DMS79 (cell line): ENCODE results near the gene DTNB.
A peak's percentile ranks its signal among the peaks of the same experiment; 100 is the strongest.
"Not testable (repeated sequence)": the region's sequence is repeated elsewhere in the genome, so short reads cannot be mapped to it uniquely, and the experiment has no call there.

Experiments used
- DNase-seq: peaks from one replicate; lab custom pipeline; 2025; lab: John Stamatoyannopoulos, UW

The DTNB gene

DNA sequence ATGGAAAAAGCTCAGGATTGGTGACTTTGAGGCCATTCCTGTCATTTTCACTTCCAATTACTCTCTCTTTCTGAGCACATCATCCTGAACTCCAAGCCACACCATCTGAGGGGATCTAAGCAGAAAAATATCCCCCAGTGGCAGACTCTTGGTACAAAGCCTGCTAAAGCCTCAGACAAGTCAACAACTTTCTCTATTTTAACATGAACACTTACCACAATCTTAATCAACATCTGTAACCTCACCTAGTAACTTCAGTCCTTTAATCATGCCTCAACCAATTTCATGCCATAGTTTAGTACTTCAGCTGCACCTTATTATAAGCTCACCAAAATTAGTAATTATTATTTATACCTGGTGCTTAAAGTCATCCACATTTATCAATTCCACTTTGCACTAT is 128.9 kb downstream of the DTNB start:
- no peak for DNase-seq

DNA sequence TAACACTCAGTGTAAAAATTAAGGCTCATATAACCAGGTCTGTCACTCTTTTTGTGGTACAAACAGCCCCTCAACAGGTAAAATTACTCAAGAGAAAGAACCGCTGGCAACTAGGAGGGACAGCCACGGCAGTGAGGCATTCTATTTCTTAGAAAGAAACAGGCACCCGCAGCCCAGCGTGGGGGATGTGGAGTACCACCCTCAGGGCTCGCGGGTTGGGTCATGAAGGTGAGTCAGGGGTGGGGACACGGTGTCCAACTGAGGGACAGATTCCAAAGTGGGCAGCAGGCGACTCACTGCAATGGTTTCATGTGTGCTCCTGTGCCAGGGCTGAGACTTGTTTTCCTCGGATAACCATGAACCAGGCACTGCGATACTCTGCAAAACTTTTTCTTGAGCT is 129.4 kb downstream of the DTNB start:
- no peak for DNase-seq

DNA sequence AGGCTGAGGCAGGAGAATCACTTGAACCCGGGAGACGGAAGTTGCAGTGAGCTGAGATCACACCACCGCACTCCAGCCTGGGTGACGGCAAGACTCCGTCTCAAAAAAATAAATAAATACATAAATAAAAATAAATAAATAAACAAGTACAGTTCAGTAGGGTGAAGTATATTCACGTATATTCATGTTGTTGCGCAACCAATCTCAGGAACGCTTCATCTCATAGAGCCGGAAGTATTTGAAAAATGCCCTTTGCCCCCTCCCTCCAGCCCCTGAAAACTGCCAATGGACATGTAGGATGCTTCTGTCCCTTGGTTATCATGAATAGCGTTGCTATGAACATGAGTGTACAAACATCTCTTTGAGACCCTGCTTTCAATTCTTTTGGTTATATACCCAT is 132.0 kb downstream of the DTNB start:
- DNase-seq, result no peak

DNA sequence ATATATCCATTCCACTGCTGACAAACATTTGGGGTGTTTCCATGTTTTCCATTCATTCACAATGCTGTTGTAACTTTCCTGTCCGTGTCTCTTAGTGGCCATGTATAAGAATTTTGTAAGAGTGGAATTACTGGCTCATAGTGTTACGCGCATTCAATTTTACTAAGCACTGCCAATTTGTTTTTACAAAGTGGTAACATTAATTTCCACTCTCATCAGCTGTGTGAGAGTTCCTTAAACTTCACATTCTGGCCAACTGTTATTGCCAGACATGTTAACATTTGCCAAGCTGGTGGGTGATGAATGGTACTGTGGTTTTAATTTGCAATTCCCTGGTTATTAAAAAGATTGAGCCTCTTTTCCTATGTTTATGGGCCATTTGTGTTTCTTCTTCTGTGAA is 134.2 kb downstream of the DTNB start:
- peak; percentile 1 for DNase-seq

DNA sequence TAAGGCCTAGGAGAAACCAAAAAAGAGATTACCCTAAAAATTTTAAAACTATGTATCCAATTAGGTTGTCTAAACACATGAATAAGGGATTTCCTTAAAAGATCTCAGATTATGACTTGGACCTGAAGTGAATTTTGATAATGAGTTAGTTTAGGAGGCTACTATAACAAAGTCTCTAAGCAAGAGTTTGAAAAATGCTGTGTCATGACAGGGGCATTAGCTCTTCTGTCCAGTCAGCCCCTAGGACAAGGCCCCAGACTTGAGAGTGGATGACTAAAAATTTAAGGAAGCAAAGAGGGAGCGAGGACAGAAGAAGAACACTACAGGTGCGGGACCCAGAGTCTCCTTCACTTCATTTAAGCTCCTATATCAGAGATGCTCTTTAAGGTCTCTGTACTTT is 135.9 kb downstream of the DTNB start:
- DNase-seq, result no peak

DNA sequence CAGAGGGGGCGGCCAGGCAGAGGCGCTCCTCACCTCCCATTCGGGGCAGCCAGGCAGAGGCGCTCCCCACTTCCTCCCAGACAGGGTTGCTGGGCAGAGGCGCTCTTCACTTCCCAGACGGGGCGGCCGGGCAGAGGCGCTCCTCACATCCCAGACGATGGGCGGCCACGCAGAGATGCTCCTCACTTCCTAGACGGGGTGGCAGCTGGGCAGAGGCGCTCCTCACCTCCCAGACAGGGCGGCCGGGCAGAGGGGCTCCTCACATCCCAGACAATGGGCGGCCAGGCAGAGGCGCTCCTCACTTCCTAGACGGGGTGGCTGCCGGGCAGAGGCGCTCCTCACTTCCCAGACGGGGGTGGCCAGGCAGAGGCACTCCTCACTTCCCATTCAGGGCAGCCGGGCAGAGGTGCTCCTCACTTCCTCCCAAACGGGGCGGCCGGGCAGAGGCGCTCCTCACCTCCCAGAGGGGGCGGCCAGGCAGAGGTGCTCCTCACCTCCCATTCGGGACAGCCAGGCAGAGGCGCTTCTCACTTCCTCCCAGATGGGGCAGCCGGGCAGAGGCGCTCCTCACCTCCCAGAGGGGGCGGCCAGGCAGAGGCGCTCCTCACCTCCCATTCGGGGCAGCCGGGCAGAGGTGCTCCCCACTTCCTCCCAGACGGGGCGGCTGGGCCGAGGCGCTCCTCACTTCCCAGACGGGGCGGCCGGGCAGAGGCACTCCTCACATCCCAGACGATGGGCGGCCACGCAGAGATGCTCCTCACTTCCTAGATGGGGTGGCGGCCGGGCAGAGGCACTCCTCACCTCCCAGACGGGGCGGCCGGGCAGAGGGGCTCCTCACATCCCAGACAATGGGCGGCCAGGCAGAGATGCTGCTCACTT is 137.7 kb downstream of the DTNB start:
- DNase-seq, result not testable (repeated sequence)

DNA sequence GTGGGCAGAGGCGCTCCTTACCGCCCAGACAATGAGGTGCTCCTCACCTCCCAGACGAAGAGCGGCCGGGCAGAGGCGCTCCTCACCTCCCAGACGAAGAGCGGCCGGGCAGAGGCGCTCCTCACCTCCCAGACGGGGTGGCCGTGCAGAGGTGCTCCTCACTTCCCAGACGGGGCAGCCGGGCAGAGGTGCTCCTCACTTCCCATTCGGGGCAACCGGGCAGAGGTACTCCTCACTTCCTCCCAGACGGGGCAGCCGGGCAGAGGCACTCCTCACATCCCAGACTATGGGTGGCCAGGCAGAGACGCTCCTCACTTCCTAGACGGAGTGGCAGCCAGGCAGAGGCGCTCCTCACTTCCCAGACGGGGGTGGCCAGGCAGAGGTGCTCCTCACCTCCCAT is 138.4 kb downstream of the DTNB start:
- DNase-seq, result not testable (repeated sequence)

DNA sequence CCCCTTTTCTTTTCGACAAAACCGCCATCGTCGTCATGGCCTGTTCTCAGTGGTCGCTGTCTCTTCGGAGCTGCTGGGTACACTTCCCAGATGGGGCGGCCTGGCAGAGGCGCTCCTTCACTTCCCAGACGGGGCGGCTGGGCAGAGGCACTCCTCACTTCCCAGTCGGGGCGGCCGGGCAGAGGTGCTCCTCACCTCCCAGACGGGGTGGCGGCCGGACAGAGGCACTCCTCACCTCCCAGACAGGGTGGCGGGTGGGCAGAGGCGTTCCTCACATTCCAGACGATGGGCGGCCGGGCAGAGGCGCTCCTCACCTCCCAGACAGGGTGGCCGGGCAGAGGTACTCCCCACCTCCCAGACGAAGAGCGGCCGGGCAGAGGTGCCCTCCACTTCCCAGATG is 138.9 kb downstream of the DTNB start:
- DNase-seq, result no peak

DNA sequence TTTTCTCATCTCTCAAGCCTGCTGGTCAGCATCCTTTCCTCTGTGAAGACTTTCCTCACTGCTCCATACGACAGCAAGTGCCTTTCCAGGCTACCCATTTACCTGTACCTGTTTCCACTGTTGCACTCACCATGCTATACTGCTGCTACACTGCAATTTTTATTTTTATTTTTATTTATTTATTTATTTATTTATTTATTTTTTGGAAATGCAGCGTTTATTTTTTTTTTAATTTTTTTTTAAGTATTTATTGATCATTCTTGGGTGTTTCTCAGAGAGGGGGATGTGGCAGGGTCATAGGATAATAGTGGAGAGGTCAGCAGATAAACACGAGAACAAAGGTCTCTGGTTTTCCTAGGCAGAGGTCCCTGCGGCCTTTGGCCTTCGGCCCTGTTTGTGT is 139.6 kb downstream of the DTNB start:
- not testable (repeated sequence) for DNase-seq

DNA sequence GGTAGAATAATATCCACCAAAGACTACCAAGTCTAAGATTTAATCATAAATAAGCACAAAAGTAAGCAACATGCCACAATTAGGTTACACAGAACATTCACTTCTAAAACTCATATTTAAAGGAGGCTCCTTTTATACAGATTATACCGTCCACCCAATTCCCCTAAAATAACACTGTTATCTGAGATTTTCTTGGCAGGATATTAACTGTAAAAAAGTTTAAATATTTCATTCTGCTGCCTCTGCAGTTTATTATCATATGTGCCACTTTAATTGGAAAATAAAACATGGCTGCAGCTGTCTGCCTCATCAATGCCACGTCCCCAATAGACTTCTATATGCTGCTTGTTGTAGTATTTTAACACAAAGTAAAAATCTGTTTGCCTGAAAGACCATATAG is 140.9 kb downstream of the DTNB start:
- no peak for DNase-seq

DNA sequence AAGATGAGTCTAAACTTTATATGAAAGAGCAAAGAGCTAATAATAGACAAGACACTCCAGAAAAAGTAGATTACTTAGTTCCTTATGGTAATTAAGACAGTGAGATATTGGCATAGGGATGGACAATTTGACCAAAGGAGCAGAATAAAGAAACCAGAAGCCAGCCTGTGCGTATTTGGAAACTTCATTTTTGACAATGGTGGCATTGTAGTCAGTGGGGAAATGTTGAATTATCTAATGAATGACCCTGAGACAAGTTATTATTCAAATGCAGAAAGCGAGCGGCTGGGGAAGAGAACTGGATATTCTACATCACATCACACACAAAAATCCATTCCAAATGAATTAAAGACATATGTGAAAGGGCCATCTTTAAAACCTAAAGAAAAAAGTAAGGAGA is 144.3 kb downstream of the DTNB start:
- DNase-seq, result no peak

DNA sequence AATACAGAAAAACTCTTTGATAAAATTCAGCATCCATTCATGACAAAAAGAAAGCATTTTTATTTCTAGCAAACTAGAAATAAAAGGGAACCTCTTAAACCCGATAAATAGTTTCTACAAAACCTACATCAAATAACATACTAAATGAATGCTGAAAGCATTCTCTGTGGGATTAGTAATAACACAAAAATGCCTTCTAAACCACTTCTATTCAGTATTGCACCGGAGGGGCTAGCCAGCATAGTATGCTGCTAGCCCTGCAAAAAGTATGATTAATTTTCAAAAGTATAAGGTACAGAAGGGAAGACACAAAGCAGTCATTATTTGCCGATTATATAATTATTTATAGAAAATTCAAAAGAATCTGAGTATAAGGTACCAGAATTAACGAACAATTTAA is 145.2 kb downstream of the DTNB start:
- DNase-seq, result no peak

DNA sequence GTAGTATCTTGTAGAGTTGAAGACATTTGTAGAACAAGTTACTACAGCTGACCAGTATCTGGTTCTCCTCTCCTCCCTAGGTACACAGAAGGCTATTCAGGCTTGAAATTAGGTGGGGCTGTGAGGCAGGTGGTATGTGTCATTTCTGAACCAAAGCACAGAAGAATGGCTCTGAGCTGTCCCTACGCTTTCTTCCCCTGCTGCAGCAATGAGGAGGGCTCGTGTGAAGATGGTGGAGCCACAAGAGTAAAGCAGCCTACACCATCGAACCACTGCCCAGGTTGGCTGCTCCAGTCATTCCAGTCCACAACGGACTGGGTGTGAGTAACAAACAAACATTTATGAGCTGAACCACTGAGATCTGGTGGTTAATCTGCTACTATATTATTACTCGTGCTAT is 148.9 kb downstream of the DTNB start:
- no peak for DNase-seq

DNA sequence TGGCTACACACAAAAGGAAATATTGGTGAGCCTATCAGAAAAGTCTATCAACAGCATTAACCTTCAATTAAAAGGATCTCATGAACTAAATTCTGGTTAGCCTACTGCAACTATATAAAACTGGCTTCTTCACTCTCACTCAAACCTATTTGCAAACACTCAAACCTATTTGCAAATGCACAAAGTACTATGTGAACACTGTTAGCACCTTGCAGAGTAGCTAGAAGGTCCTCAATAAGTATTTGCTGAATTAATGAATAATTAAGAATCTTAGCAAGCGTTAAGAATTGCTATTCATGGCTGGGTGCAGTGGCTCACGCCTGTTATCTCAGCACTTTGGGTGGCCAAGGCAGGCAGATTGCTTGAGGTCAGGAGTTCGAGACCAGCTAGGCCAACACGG is 150.3 kb downstream of the DTNB start:
- no peak for DNase-seq

DNA sequence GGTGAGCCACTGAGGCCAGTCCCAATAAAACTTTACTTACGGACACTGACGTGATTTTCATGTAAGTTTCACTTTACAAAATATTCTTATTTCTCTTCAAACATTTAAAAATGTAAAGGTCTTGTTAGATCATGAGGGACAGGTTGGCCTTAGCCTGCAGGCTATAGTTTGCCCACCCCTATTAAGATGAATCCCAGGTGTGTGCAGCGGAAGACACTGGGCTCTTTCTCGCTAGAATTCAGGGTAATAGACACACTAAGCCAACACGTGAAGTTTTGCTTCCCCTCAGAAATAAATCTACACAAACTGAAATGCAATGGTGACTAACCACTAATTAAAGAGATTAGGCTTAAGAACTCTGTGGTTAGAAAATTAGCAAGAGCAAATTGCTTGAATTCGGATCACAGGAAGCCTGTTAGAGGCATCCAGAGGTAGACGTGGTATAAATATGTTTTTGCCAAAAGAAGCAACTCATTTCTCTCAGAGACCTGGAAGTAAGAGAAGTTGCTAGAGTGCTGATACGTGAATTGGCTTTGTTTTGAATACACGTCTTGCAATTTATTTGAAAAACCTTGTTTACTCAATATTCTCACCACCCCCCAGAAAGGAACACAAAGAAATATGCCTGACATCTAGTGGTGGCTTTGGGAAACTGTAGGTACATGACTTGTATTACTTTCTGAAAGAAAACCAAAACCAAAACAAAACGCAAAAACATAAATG is 151.6 kb downstream of the DTNB start:
- peak; percentile 67 for DNase-seq

DNA sequence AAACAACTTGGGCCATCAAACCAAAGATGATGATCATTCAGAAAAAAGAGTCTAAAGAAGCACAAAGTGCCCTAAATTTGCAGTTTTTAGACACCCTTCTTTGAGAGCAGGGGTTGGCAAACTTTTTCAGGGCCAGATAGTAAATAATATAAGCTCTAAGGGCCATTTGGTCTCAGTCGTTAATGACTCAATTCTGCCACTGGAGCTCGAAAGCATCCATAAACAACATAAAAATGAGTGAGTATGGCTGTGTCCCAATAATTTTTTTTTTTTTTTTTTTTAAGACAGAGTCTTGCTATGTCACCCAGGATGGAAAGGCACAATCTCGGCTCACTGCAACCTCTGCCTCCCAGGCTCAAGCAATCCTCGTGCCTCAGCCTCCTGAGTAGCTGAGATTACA is 152.3 kb downstream of the DTNB start:
- DNase-seq, result peak; percentile 10

DNA sequence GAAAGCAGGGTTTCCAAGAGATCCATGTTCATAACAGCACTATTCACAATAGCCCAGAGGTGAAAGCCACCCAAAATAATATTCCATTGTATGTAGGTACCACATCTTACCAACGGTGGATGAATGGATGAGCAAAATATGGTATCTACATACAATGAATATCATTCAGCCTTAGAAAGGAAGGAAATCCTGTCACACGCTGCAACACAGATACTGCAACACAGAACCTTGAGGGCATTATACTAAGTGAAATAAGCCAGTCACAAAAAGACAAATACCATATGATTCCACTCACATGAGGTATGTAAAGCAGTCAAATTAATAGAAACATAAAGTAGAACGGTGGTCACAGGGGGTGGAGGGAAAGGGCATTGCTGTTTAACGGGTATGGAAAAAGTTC is 155.7 kb downstream of the DTNB start:
- DNase-seq, result no peak

DNA sequence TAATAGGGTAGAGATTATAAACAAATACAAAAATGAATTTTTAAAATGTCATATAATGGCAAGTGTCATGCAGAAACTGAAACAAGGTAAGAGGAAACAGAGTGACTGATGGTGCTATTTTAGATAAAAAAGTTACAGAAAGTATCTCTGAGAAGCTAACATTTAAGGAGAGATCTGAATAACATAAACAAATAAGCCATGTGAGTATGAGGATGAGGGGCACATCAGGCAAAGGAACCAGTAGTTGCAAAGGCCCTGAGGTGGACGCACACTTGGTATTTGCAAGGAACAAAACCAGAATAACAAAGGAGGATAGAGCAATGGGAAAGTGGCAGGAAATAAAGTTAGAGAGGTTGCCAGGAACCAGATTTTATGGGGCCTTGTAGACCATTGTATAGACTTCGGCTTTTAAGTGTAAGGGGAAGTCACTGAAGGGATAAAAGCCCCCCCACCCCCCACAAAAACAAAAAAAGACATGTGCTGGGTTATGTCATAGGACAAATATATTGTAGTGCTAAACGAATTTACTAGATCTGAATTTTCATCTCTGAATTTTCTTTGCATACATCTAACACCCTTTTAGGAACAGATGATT is 159.2 kb downstream of the DTNB start:
- DNase-seq, result no peak

DNA sequence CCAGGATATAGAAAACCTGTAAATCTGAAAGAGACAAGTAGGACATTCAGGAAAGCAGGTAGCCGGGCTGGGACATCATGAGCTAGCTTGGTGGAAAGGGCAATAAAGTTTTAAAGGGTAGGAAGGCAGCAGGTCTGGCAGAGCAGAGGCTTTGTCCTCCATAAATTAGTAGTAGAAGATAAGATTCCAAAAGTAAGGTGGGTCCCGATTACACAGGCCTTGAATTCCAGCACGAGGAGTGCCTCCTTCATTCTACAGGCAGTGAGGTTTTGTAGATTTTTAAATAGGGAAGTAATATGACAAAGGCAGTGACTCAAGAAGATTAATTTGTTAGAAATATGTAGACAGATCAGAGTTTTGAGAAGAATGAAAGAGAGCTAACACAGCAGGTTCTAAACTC is 160.7 kb downstream of the DTNB start:
- no peak for DNase-seq

DNA sequence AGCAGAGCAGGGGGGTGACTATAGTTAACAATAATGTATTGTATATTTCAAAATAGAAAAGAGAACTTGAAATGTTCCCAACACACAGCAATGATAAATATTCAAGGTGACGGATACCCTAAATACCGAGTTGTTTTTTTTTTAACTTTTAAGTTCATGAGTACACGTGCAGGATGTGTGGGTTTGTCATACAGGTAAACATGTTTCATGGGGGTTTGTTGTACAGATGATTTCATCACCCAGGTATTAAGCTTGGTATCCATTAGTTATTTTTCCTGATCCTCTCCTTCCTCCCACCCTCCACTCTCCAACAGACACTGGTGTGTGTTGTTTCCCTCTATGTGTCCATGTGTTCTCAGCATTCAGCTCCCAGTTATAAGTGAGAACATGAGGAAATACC is 167.2 kb downstream of the DTNB start:
- no peak for DNase-seq

DNA sequence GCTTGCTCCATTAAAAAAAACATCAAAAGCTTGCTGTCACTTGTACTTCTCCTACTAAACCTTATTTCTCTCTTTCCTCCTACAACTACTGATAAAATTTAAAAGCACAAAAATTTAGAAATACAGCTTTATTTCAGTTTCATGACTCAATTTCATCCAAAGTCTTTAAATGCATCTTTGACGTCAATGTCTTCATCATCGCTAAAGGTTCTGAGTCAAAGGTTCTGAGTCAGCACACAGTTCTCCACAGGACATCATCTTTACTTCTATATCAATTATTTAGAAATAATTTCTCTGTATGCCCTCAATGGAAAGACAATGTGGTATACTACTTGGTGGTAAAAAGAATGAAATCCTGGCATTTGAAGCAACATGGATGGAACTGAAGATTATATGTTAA is 167.8 kb downstream of the DTNB start:
- no peak for DNase-seq

DNA sequence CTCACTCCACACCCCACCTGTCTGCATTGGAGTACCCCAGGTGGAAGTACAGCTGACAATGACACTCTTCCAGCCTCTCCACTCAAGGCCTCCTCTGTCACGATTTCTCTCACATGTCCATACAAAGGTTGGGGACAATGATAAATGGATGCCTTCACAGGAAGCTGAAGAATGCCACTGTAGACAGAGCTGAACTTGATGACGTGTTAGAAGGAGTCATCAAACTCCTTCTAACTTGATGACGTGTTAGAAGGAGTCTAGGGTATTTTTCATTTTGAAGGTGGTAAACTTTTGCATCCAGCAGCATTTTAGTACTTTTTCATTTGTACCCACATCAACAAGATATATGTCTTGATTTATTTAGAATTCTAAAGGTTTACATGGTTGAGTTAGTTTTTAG is 168.2 kb downstream of the DTNB start:
- DNase-seq, result no peak

DNA sequence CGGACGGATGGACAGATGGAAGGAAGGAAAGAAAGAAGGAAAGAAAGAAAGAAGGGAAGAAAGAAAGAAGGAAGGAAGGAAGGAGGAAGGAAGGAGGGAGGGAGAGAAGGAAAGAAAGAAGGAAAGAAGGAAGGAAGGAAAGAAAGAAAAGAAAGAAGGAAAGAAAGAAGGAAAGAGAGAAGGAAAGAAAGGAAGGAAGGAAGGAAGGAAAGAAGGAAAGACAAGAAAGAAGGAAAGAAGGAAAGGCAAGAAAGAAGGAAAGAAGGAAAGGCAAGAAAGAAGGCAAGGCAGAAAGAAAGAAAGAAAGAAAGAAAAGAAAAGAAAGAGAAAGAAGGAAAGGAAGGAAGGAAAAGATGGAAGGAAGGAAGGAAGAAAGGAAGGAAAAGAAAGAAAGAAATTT is 169.1 kb downstream of the DTNB start:
- DNase-seq, result no peak
